NCI-H2196 (cell line): ENCODE data around the gene MIAT.
A peak's percentile ranks its signal among the peaks of the same experiment; 100 is the strongest.

ENCODE experiments used
- DNase-seq: peaks from one replicate; lab custom pipeline; 2025; ENCODE audit not compliant: unreplicated experiment; lab: John Stamatoyannopoulos, UW

Gene MIAT

GRCh38 chr22:26631282-26631681 is 26.1 kb upstream of the MIAT start:
- no peak for DNase-seq

GRCh38 chr22:26632422-26633155 is 24.8 kb upstream of the MIAT start:
- DNase-seq, result no peak

GRCh38 chr22:26634189-26634588 is 23.2 kb upstream of the MIAT start:
- DNase-seq, result no peak

GRCh38 chr22:26635117-26635516 is 22.3 kb upstream of the MIAT start:
- DNase-seq, result no peak

GRCh38 chr22:26636296-26636695 is 21.1 kb upstream of the MIAT start:
- no peak for DNase-seq

- no peak for DNase-seq
Measured at GRCh38 chr22:26642465-26643417, 14.6 kb upstream of the MIAT start.

- no peak for DNase-seq
Measured at GRCh38 chr22:26643418-26644100, 13.8 kb upstream of the MIAT start.

GRCh38 chr22:26646158-26646557 is 11.2 kb upstream of the MIAT start:
- DNase-seq, result no peak

GRCh38 chr22:26648011-26648497 is 9.3 kb upstream of the MIAT start:
- peak; percentile 73 for DNase-seq

- no peak for DNase-seq
Measured at GRCh38 chr22:26648528-26649388, 8.6 kb upstream of the MIAT start.

GRCh38 chr22:26650722-26651421 is 6.5 kb upstream of the MIAT start:
- no peak for DNase-seq

- DNase-seq, result no peak
Measured at GRCh38 chr22:26651815-26652214, 5.6 kb upstream of the MIAT start.

- no peak for DNase-seq
Measured at GRCh38 chr22:26658161-26658560, 773 bp downstream of the MIAT start.

- peak; percentile 70 for DNase-seq
Measured at GRCh38 chr22:26658671-26659478, 1.5 kb downstream of the MIAT start.

GRCh38 chr22:26660356-26660755 is 3.0 kb downstream of the MIAT start:
- no peak for DNase-seq

- peak; percentile 6 for DNase-seq
Measured at GRCh38 chr22:26660961-26661578, 3.7 kb downstream of the MIAT start.

- no peak for DNase-seq
Measured at GRCh38 chr22:26662160-26662559, 4.8 kb downstream of the MIAT start.

GRCh38 chr22:26663374-26663923 is 6.1 kb downstream of the MIAT start:
- DNase-seq, result no peak
